Activated B cell treated with CpG ODN at 0.5 μM for 24 hours (primary cell): ENCODE measurements around the gene CPA4. TPM values are rescaled to one million over a fixed set of nuclear protein-coding genes. Genes with fewer than 3 reads are reported as not detected.

ENCODE experiments used
- ATAC-seq: fragments of 200-7000 bp; cut with Tn5 transposase; one replicate; pipeline ENCODE4 v1.10.0; 2021; ENCODE audit warnings: low read depth, mild to moderate bottlenecking, moderate library complexity
- CTCF ChIA-PET: fragments of 350-600 bp; sonication (Branson Sonifier 250); formaldehyde crosslinking; loops from one replicate; lab custom pipeline; 2021; ENCODE audit warnings: antibody characterized with exemption; lab: Charles Lee
- POLR2A ChIA-PET: fragments of 350-600 bp; sonication (Branson Sonifier 250); formaldehyde crosslinking; loops from one replicate; lab custom pipeline; 2021; ENCODE audit warnings: antibody characterized with exemption; lab: Charles Lee
- DNase-seq: peaks from one replicate; pipeline ENCODE4 v3.0.0; 2022
- H3K27ac Mint-ChIP-seq: one replicate; pipeline ENCODE4 v1.8.0; 2020; ENCODE audit warnings: mixed read lengths
- H3K27me3 Mint-ChIP-seq: one replicate; pipeline ENCODE4 v1.8.0; 2021; ENCODE audit warnings: mixed read lengths
- H3K36me3 Mint-ChIP-seq: one replicate; pipeline ENCODE4 v1.8.0; 2021; ENCODE audit warnings: low read depth, mixed read lengths
- H3K4me1 Mint-ChIP-seq: one replicate; pipeline ENCODE4 v1.8.0; 2021; ENCODE audit warnings: mixed read lengths
- H3K4me3 Mint-ChIP-seq: one replicate; pipeline ENCODE4 v1.8.0; 2020; ENCODE audit warnings: mild to moderate bottlenecking, mixed read lengths
- H3K9me3 Mint-ChIP-seq: one replicate; pipeline ENCODE4 v1.8.0; 2020; ENCODE audit warnings: mixed read lengths
- intact Hi-C: fragments of 100-400 bp; cut with micrococcal nuclease; formaldehyde crosslinking; loops from one replicate; pipeline ENCODE4 v1.15.1; 2024
- total RNA-seq: library from RNA; stranded (reverse); gene quantifications from 2 replicates; pipeline ENCODE4 v1.2.3, GENCODE V29; 2022
- TF ChIP-seq, protein P1 (sequence below): fragments of 200-600 bp; IDR thresholded peaks from one replicate; pipeline ENCODE4 v1.8.0; 2022; ENCODE audit warnings: antibody characterized with exemption, mild to moderate bottlenecking

The CPA4 gene
- total RNA-seq, 1 donor from 2014 or later: not detected

DNA sequence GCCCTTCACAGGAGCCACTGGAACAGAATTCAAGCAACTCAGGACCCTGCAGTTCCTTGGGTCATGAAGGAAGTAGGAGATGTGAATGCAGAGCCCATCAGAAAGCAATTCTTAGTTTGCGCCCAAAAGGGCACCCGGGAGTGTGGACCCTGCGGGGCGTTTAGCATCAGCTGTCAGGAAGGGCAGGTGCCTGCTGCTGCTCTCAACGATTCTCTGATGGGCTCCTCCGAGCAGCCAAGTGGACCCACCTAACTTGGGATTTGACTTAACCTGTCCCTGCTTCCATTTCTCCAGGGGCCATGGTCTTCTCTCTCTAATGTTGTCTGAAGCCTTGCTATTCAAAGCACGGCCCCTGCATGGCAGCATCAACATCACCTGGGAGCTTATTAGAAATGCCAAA lies 68.7 kb downstream of the CPA4 start:
- Mint-ChIP-seq H3K36me3 (no peaks in the 10 kb centered on the region), H3K27me3 (no peaks in the 10 kb centered on the region), H3K9me3 (peaks cover 9% of the 10 kb centered on the region), H3K4me3 (no peak overlapping the region), H3K27ac (no peak overlapping the region), H3K4me1 (no peaks in the 10 kb centered on the region)
- DNase-seq (no peak), ATAC-seq (no peak)
- TF ChIP-seq, protein P1, sequence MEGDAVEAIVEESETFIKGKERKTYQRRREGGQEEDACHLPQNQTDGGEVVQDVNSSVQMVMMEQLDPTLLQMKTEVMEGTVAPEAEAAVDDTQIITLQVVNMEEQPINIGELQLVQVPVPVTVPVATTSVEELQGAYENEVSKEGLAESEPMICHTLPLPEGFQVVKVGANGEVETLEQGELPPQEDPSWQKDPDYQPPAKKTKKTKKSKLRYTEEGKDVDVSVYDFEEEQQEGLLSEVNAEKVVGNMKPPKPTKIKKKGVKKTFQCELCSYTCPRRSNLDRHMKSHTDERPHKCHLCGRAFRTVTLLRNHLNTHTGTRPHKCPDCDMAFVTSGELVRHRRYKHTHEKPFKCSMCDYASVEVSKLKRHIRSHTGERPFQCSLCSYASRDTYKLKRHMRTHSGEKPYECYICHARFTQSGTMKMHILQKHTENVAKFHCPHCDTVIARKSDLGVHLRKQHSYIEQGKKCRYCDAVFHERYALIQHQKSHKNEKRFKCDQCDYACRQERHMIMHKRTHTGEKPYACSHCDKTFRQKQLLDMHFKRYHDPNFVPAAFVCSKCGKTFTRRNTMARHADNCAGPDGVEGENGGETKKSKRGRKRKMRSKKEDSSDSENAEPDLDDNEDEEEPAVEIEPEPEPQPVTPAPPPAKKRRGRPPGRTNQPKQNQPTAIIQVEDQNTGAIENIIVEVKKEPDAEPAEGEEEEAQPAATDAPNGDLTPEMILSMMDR: no peak
- CTCF ChIA-PET: no interaction called here
- POLR2A ChIA-PET: no interaction called here
- intact Hi-C loops: no loop called here

DNA sequence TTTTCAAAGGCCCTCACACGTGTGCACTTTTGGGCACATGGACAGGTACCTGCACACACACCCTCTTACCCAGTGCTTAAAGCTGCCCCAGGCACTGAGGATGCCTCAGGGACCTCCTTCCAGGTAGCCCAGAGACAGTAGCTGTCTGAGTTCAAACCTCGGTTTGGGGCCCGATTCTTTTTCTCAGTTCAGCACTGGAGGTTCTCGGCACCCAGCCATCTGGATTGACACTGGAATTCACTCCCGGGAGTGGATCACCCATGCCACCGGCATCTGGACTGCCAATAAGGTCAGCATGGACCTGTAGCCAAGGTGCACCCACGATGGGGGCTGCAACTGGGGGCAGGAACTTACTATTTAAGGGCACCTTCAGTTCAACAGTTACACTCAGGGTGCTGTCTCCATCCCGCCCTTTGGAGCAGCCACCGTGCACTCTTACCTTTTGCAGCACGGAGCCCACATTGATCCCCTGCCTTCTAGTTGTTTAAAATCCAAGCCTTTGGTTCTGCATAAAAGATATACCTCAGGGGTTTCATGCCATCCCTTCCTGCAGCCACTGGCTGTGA lies 69.4 kb downstream of the CPA4 start:
- TF ChIP-seq, protein P1: no peak
- H3K27me3 Mint-ChIP-seq: no peaks in the 10 kb centered on the region
- H3K4me3 Mint-ChIP-seq: no peak overlapping the region
- intact Hi-C loops: no loop called here
- DNase-seq (no peak), ATAC-seq (no peak)
- POLR2A ChIA-PET: no interaction called here
- CTCF ChIA-PET: no interaction called here
- peaks cover 9% of the 10 kb centered on the region for H3K9me3 Mint-ChIP-seq
- H3K36me3 Mint-ChIP-seq: no peaks in the 10 kb centered on the region
- H3K4me1 Mint-ChIP-seq: no peaks in the 10 kb centered on the region
- H3K27ac Mint-ChIP-seq: no peak overlapping the region

DNA sequence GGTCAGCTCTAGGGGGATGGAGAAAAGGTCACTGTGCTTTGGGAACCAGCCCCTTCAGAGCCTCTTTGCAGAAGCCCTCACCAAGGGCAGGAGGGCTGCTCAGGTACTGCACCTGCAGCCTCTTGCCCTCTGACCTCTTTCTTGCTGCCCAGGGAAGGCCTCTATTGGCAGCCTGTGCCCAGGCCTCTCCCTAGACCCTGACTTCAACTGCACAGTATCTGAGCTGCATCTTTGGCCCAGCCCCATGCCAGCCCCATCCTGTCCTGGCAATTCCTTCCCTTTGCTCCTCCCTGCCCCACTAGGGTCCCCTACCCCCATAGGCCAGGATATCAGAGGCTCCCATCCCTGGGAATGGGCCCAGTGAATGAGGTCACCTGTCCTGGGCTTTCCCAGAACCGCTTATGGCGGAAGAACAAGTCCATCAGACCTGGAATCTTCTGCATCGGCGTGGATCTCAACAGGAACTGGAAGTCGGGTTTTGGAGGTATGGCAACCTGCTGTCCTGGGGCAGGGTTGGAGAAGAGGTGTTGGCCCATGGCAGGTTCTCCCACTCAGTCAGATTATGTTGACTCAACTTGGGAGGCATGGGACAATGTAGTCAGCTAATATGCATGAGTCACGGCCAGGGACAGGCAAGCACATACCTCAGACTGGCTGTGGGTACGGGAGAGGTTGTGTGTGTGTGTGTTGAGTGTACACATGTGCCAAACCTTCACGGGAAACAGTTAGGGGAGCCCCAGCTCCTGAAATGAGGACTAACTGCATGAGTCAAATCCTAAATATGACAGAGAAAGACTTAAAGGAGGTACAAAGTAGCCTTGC lies 70.3 kb downstream of the CPA4 start:
- no peaks in the 10 kb centered on the region for H3K27me3 Mint-ChIP-seq
- CTCF ChIA-PET: no interaction called here
- POLR2A ChIA-PET: no interaction called here
- intact Hi-C loops: no loop called here
- ATAC-seq: no peak
- no peak overlapping the region for H3K4me3 Mint-ChIP-seq
- no peak for DNase-seq
- peaks cover 9% of the 10 kb centered on the region for H3K9me3 Mint-ChIP-seq
- H3K36me3 Mint-ChIP-seq: no peaks in the 10 kb centered on the region
- TF ChIP-seq, protein P1: no peak
- no peaks in the 10 kb centered on the region for H3K4me1 Mint-ChIP-seq
- no peak overlapping the region for H3K27ac Mint-ChIP-seq

DNA sequence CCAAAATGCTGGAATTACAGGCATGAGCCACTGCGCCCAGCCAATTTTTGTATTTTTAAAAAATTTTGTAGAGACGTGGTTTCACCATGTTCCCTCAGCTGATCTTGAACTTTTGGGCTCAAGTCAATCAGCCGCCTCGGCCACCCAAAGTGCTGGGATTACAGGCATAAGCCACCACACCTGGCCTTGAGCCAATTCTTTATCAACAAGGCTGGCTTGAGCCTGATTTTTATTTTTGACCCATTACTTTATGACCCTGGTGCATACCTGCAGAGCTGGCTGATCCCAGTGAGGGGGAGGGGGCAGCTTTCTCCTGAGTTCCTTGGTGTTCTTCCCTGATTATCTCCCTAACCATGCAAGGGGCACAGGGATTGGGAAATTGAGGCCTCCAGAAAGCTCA lies 71.5 kb downstream of the CPA4 start:
- CTCF ChIA-PET: no interaction called here
- no peak overlapping the region for H3K27ac Mint-ChIP-seq
- H3K27me3 Mint-ChIP-seq: no peaks in the 10 kb centered on the region
- ATAC-seq (no peak), DNase-seq (no peak)
- TF ChIP-seq, protein P1: no peak
- H3K36me3 Mint-ChIP-seq: no peaks in the 10 kb centered on the region
- H3K9me3 Mint-ChIP-seq: peaks cover 7% of the 10 kb centered on the region
- no peak overlapping the region for H3K4me3 Mint-ChIP-seq
- intact Hi-C loops: no loop called here
- POLR2A ChIA-PET: no interaction called here
- no peaks in the 10 kb centered on the region for H3K4me1 Mint-ChIP-seq

DNA sequence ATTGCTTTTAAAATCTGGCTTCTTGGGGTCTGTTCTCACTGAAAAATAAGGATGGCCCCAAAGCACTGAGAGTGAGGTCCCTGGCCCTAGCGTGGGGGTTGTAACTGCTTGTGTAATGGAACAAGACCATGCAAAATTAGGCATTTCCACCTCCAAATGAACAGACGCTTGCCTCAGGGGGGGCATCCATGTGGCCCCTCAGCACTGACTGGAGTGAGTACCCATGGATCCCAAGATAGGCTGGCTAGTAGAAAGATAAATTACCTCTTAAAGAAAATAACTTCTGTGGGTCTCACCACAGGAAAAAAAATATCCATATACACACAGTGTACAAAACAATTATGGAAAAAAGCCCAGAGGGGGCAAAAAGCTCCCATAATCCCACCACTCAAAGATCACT lies 72.1 kb downstream of the CPA4 start:
- Mint-ChIP-seq H3K36me3 (no peaks in the 10 kb centered on the region), H3K27me3 (no peaks in the 10 kb centered on the region), H3K4me3 (no peak overlapping the region), H3K9me3 (peaks cover 3% of the 10 kb centered on the region), H3K4me1 (no peaks in the 10 kb centered on the region), H3K27ac (no peak overlapping the region)
- intact Hi-C loops: no loop called here
- CTCF ChIA-PET: no interaction called here
- DNase-seq: no peak
- TF ChIP-seq, protein P1: no peak
- no peak for ATAC-seq
- POLR2A ChIA-PET: no interaction called here
